SK-N-SH treated with all-trans-retinoic acid at 6 μM for 48 hours (cell line): ENCODE data around the gene CUEDC2.

Experiments used
- ARNTL ChIP-seq: fragments of 450-650 bp; formaldehyde crosslinking; IDR thresholded peaks from 2 replicates; pipeline ENCODE4 v1.5.0; 2020; ENCODE audit warnings: low read depth, mild to moderate bottlenecking, moderate library complexity, borderline replicate concordance
- CSRNP3 ChIP-seq: fragments of 250-450 bp; sonication (Bioruptor Pico); IDR thresholded peaks from 2 replicates; pipeline ENCODE4 v1.5.1; 2021; ENCODE audit warnings: mild to moderate bottlenecking, moderate library complexity
- ESRRG ChIP-seq: fragments of 250-450 bp; sonication (Bioruptor Pico); IDR thresholded peaks from 2 replicates; pipeline ENCODE4 v1.6.1; 2021; ENCODE audit warnings: mild to moderate bottlenecking
- PPARA ChIP-seq: fragments of 250-450 bp; sonication (Bioruptor Pico); IDR thresholded peaks from 2 replicates; pipeline ENCODE4 v1.5.0; 2020; ENCODE audit warnings: mild to moderate bottlenecking, borderline replicate concordance
- RARB ChIP-seq: fragments of 250-450 bp; sonication (Bioruptor Pico); IDR thresholded peaks from 2 replicates; pipeline ENCODE4 v1.8.0; 2021; ENCODE audit warnings: mild to moderate bottlenecking, moderate library complexity
- TSHZ2 ChIP-seq: fragments of 250-450 bp; sonication (Bioruptor Pico); IDR thresholded peaks from 2 replicates; pipeline ENCODE4 v1.5.0; 2020; ENCODE audit warnings: mild to moderate bottlenecking, moderate library complexity
- ZC3H10 ChIP-seq: fragments of 250-450 bp; sonication (Bioruptor Pico); IDR thresholded peaks from 2 replicates; pipeline ENCODE4 v1.5.1; 2021; ENCODE audit warnings: mild to moderate bottlenecking, moderate library complexity
- ZFP3 ChIP-seq: fragments of 250-450 bp; sonication (Bioruptor Pico); IDR thresholded peaks from 2 replicates; pipeline ENCODE4 v1.5.0; 2020; ENCODE audit warnings: mild to moderate bottlenecking, moderate library complexity
- ZFP30 ChIP-seq: fragments of 450-650 bp; formaldehyde crosslinking; IDR thresholded peaks from 2 replicates; pipeline ENCODE4 v1.5.0; 2022; ENCODE audit warnings: mild to moderate bottlenecking, moderate library complexity
- ZNF70 ChIP-seq: fragments of 450-650 bp; formaldehyde crosslinking; IDR thresholded peaks from 2 replicates; pipeline ENCODE4 v1.5.0; 2020; ENCODE audit warnings: mild to moderate bottlenecking, moderate library complexity
- ZNF8 ChIP-seq: fragments of 450-650 bp; formaldehyde crosslinking; IDR thresholded peaks from 2 replicates; pipeline ENCODE4 v1.5.0; 2020; ENCODE audit warnings: mild to moderate bottlenecking, moderate library complexity
- TF ChIP-seq, protein P1 (sequence below): fragments of 250-450 bp; sonication (Bioruptor Pico); IDR thresholded peaks from 2 replicates; pipeline ENCODE4 v1.5.1; 2020; ENCODE audit warnings: low read depth, mild to moderate bottlenecking, moderate library complexity
- TF ChIP-seq, protein P2 (sequence below): fragments of 250-450 bp; sonication (Bioruptor Pico); IDR thresholded peaks from 2 replicates; pipeline ENCODE4 v1.8.0; 2020; ENCODE audit warnings: mild to moderate bottlenecking, moderate library complexity, borderline replicate concordance

DNA sequence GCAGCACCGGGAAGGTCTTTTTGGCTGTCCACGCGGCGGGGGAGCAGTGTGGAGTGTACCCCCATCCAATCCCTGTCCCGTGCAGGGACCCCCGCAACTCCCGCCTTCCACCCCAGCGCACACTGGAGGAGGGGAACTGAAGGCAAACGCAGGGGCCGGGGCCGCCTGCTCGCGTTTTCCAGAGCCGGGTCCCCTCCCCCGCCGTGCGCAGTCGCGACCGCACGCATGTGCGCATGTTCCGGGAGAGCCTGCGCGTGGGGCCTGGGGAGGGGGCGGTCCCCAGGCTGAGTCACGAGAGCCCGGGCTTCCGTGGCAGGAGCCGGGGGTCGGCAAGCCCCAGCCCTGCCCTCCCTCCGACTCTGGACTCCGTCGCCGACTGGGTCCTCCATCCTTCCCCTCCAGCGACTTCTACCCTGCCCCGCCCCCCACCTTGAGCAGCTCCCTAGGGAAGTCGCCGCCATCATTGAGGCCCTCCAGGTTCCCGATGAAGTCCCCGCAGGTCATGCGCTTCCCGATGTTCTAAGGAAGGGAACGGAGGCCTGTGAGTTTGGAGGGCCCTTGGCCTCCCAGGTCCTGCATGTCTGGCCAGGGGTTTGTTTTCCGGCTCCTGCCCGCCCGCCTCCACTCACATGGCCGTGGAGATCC is 21.8 kb downstream of the CUEDC2 start:
- no peak for TF ChIP-seq ZFP30 (CRISPR knock-in tag)
- no peak for TF ChIP-seq ZNF8 (CRISPR knock-in tag)
- TF ChIP-seq TSHZ2 (CRISPR knock-in tag) = no peak
- TF ChIP-seq ESRRG = no peak
- TF ChIP-seq RARB (CRISPR knock-in tag) = no peak
- TF ChIP-seq, protein P1, sequence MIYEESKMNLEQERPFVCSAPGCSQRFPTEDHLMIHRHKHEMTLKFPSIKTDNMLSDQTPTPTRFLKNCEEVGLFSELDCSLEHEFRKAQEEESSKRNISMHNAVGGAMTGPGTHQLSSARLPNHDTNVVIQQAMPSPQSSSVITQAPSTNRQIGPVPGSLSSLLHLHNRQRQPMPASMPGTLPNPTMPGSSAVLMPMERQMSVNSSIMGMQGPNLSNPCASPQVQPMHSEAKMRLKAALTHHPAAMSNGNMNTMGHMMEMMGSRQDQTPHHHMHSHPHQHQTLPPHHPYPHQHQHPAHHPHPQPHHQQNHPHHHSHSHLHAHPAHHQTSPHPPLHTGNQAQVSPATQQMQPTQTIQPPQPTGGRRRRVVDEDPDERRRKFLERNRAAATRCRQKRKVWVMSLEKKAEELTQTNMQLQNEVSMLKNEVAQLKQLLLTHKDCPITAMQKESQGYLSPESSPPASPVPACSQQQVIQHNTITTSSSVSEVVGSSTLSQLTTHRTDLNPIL (CRISPR knock-in tag) = no peak
- no peak for TF ChIP-seq ARNTL (CRISPR knock-in tag)
- TF ChIP-seq ZC3H10 = no peak
- TF ChIP-seq ZFP3 = no peak
- no peak for TF ChIP-seq PPARA (CRISPR knock-in tag)
- TF ChIP-seq CSRNP3 (CRISPR knock-in tag) = no peak
- TF ChIP-seq, protein P2, sequence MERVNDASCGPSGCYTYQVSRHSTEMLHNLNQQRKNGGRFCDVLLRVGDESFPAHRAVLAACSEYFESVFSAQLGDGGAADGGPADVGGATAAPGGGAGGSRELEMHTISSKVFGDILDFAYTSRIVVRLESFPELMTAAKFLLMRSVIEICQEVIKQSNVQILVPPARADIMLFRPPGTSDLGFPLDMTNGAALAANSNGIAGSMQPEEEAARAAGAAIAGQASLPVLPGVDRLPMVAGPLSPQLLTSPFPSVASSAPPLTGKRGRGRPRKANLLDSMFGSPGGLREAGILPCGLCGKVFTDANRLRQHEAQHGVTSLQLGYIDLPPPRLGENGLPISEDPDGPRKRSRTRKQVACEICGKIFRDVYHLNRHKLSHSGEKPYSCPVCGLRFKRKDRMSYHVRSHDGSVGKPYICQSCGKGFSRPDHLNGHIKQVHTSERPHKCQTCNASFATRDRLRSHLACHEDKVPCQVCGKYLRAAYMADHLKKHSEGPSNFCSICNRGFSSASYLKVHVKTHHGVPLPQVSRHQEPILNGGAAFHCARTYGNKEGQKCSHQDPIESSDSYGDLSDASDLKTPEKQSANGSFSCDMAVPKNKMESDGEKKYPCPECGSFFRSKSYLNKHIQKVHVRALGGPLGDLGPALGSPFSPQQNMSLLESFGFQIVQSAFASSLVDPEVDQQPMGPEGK (CRISPR knock-in tag) = no peak
- no peak for TF ChIP-seq ZNF70
